ENCODE data around the gene TP63. TPM values are rescaled to one million over a fixed set of nuclear protein-coding genes. Genes with fewer than 3 reads are reported as not detected.

TP63 gene
- total RNA-seq, 1 experiment from 2014 or later: not detected

DNA sequence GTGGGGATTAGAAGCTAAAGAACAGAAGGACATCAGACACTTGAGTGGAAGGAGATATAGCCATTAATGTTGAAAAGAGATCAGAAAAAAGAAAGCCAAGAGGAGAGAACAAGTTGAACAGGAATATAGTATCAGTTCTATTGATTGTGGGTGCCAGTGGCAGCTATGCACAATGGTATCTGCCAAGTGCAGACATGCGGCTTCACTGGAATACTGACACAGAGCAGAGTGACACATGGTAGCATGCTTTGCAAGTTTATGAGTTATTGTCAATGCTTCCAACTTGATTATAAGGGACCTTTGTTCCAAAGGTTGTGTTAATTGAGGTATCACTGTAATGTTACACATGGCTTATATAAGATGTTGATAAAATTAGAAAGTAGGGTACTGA lies 42.0 kb upstream of the TP63 start:
- peaks cover 0 to 2% of the 10 kb centered on the region in 2 experiments; a peak in 1 of 4 replicates for H3K4me1 Mint-ChIP-seq
- H2AFZ ChIP-seq (ENCODE audit: low read length): no peak overlapping the region
- no peak overlapping the region for H3K9ac ChIP-seq (ENCODE audit: extremely low read depth, insufficient read length, low read length)

More for the DNA sequence above, 42.0 kb upstream of the TP63 start:
- no peak overlapping the region for H4K8ac ChIP-seq (replicated peaks; ENCODE audit: insufficient read length, low read depth, low read length)
- no peak overlapping the region for H3K4me3 Mint-ChIP-seq
- no peak overlapping the region for H2AK5ac ChIP-seq (ENCODE audit: insufficient read length, low read length)
- H3K36me3 Mint-ChIP-seq (ENCODE audit: insufficient read depth in 1 of 3, low read depth in 3 of 3): no peaks in the 10 kb centered on the region
- H3K23ac ChIP-seq (ENCODE audit: insufficient read length, low read depth, low read length): no peak overlapping the region
- no peak overlapping the region for H3K56ac ChIP-seq (ENCODE audit: insufficient read length, low read depth, low read length)
- no peak overlapping the region for H4K5ac ChIP-seq (ENCODE audit: insufficient read length, low read depth, low read length)
- H3K27me3 ChIP-seq (ENCODE audit: insufficient read depth, low read length): no peaks in the 10 kb centered on the region
- no peak overlapping the region for H3K14ac ChIP-seq (ENCODE audit: insufficient read depth, low read length)
- H3K9me3 Mint-ChIP-seq: no peaks in the 10 kb centered on the region
- no peaks in the 10 kb centered on the region for H3K23me2 ChIP-seq (ENCODE audit: insufficient read length, low read depth, low read length, poor library complexity, severe bottlenecking)
- no peak overlapping the region for H3K27ac ChIP-seq (ENCODE audit: insufficient read length, low read depth, low read length)
- H3T11ph ChIP-seq (ENCODE audit: low read length): no peak overlapping the region
- no CpG with 5 or more reads among the region's 1 CpG for WGBS (ENCODE audit: extremely low coverage, insufficient read length, low lambda C conversion rate)
- no peaks in the 10 kb centered on the region for H3K9me3 ChIP-seq (ENCODE audit: control insufficient read depth, low read depth, low read length)
- H3K79me1 ChIP-seq (ENCODE audit: insufficient read depth, low read depth, low read length, poor library complexity, severe bottlenecking): no peaks in the 10 kb centered on the region
- no peaks in the 10 kb centered on the region for H3K27me3 Mint-ChIP-seq (ENCODE audit: low read depth)
- H3K4me1 ChIP-seq (ENCODE audit: insufficient read depth, low read length): no peaks in the 10 kb centered on the region
- H4K91ac ChIP-seq (ENCODE audit: insufficient read length, low read depth, low read length): no peak overlapping the region
- H3K79me2 ChIP-seq (ENCODE audit: insufficient read depth, low read length): no peaks in the 10 kb centered on the region
- H3K4me2 ChIP-seq (ENCODE audit: insufficient read depth, insufficient read length, low read length): no peak overlapping the region
- no peak overlapping the region for H3K27ac Mint-ChIP-seq
- no peak overlapping the region for H3K4ac ChIP-seq (ENCODE audit: low read depth, low read length)
- DNase-seq: no peak
- TF ChIP-seq, protein P1, sequence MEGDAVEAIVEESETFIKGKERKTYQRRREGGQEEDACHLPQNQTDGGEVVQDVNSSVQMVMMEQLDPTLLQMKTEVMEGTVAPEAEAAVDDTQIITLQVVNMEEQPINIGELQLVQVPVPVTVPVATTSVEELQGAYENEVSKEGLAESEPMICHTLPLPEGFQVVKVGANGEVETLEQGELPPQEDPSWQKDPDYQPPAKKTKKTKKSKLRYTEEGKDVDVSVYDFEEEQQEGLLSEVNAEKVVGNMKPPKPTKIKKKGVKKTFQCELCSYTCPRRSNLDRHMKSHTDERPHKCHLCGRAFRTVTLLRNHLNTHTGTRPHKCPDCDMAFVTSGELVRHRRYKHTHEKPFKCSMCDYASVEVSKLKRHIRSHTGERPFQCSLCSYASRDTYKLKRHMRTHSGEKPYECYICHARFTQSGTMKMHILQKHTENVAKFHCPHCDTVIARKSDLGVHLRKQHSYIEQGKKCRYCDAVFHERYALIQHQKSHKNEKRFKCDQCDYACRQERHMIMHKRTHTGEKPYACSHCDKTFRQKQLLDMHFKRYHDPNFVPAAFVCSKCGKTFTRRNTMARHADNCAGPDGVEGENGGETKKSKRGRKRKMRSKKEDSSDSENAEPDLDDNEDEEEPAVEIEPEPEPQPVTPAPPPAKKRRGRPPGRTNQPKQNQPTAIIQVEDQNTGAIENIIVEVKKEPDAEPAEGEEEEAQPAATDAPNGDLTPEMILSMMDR (conservative IDR thresholded peaks at IDR 0.05): no peak
- no peak overlapping the region for H2BK5ac ChIP-seq (ENCODE audit: insufficient read length, low read length)
- H2BK20ac ChIP-seq (ENCODE audit: low read depth, low read length, poor library complexity, severe bottlenecking): no peak overlapping the region
- H3K18ac ChIP-seq (ENCODE audit: insufficient read length, low read depth, low read length): no peak overlapping the region
- H2BK120ac ChIP-seq (ENCODE audit: low read depth, low read length, poor library complexity, severe bottlenecking): no peak overlapping the region
- no peaks in the 10 kb centered on the region for H4K20me1 ChIP-seq (ENCODE audit: control insufficient read depth, insufficient read depth, insufficient read length)
- H2BK15ac ChIP-seq (ENCODE audit: low read depth, low read length): no peak overlapping the region
- no peak overlapping the region for H2BK12ac ChIP-seq (ENCODE audit: insufficient read length, low read depth, low read length)

Measured in H9 (cell line).